Muscle of arm (tissue), 12 donors: ENCODE results near the gene HIGD2B. TPM values are rescaled to one million over a fixed set of nuclear protein-coding genes. Genes with fewer than 3 reads are reported as not detected.
"Not testable (repeated sequence)": the region's sequence is repeated elsewhere in the genome, so short reads cannot be mapped to it uniquely, and the experiment has no call there.

Experiments
- DNase-seq: peaks from one replicate; pipeline ENCODE4 v3.0.0-alpha.2; 2013
- polyA plus RNA-seq, 12 donors: library from polyadenylated mRNA; unstranded; fragments of 120-200 nt; gene quantifications; one replicate each; pipeline ENCODE4 v1.2.1, GENCODE V29; 2013; ENCODE audit not compliant: insufficient read length in 12 of 12

The HIGD2B gene
- polyA plus RNA-seq, 12 donors = not detected

GRCh38 chr15:72676838-72677237 lies 9.1 kb downstream of the HIGD2B start:
- DNase-seq = no peak

- no peak for DNase-seq
Observed at GRCh38 chr15:72671525-72671924, 14.5 kb downstream of the HIGD2B start.

GRCh38 chr15:72670656-72671352 lies 15.2 kb downstream of the HIGD2B start:
- peak; percentile 19 for DNase-seq

GRCh38 chr15:72669803-72670202 lies 16.2 kb downstream of the HIGD2B start:
- not testable (repeated sequence) for DNase-seq

GRCh38 chr15:72665706-72666105 lies 20.3 kb downstream of the HIGD2B start:
- not testable (repeated sequence) for DNase-seq

- not testable (repeated sequence) for DNase-seq
Observed at GRCh38 chr15:72663931-72664330, 22.1 kb downstream of the HIGD2B start.

GRCh38 chr15:72661081-72661480 lies 24.9 kb downstream of the HIGD2B start:
- not testable (repeated sequence) for DNase-seq

GRCh38 chr15:72656014-72656413 lies 30.0 kb downstream of the HIGD2B start:
- DNase-seq = not testable (repeated sequence)

GRCh38 chr15:72654397-72654796 lies 31.6 kb downstream of the HIGD2B start, which contains the start of gene GOLGA6B:
Gene GOLGA6B (plus strand): TSS chr15:72654697. CDS start chr15:72654738, 41 bp downstream.
- DNase-seq = not testable (repeated sequence)

GRCh38 chr15:72648631-72649253 lies 37.2 kb downstream of the HIGD2B start:
- not testable (repeated sequence) for DNase-seq

- DNase-seq = not testable (repeated sequence)
Observed at GRCh38 chr15:72642271-72642670, 43.7 kb downstream of the HIGD2B start.

GRCh38 chr15:72639759-72640483 lies 46.1 kb downstream of the HIGD2B start:
- DNase-seq = not testable (repeated sequence)

GRCh38 chr15:72636519-72637282 lies 49.3 kb downstream of the HIGD2B start:
- peak; percentile 4 for DNase-seq

GRCh38 chr15:72629068-72629570 lies 56.9 kb downstream of the HIGD2B start:
- DNase-seq = not testable (repeated sequence)

GRCh38 chr15:72628249-72629067 lies 57.5 kb downstream of the HIGD2B start:
- DNase-seq = not testable (repeated sequence)

GRCh38 chr15:72626153-72626552 lies 59.8 kb downstream of the HIGD2B start:
- DNase-seq = not testable (repeated sequence)
